ENCODE data around the gene PIK3IP1. TPM values are rescaled to one million over a fixed set of nuclear protein-coding genes. Genes with fewer than 3 reads are reported as not detected.

Gene PIK3IP1
- total RNA-seq, 1 donor from 2014 or later, result 4.7 TPM

- Mint-ChIP-seq H3K9me3 (no peaks in the 10 kb centered on the region), H3K36me3 (peaks cover 1% of the 10 kb centered on the region), H3K4me1 (peaks cover 24% of the 10 kb centered on the region), H3K27me3 (ENCODE audit: insufficient read depth, low read depth) (peaks cover 2% of the 10 kb centered on the region), H3K27ac (no peak overlapping the region), H3K4me3 (no peak overlapping the region)
- peaks cover 37% of the 10 kb centered on the region for H3K27me3 ChIP-seq
- H3K9ac ChIP-seq, result no peak overlapping the region
- H3K9me3 ChIP-seq (ENCODE audit: low read depth), result no peaks in the 10 kb centered on the region
- no peak overlapping the region for H3K27ac ChIP-seq
- H4K20me1 ChIP-seq (ENCODE audit: low read depth), result no peaks in the 10 kb centered on the region
- H3K4me2 ChIP-seq, result no peak overlapping the region
- H3K4me1 ChIP-seq, result peaks cover 28% of the 10 kb centered on the region
- no peak overlapping the region for H3K4me3 ChIP-seq
- H2AFZ ChIP-seq (replicated peaks), result no peak overlapping the region
- TF ChIP-seq CTCF (IDR thresholded peaks at IDR 0.05), result no peak
- no peak for TF ChIP-seq EZH2 (IDR thresholded peaks at IDR 0.05)
- TF ChIP-seq EZH2phosphoT487 (IDR thresholded peaks at IDR 0.05), result no peak
- peaks cover 27% of the 10 kb centered on the region for H3F3A ChIP-seq (ENCODE audit: low read depth)
- no peaks in the 10 kb centered on the region for H3K79me2 ChIP-seq (ENCODE audit: low read depth)
- DNase-seq (ENCODE audit: low spot score), result no peak
- no peaks in the 10 kb centered on the region for H3K36me3 ChIP-seq
These were observed 3.6 kb downstream of the PIK3IP1 start for GRCh38 chr22:31288496-31289240.

GRCh38 chr22:31287818-31288495 is 4.3 kb downstream of the PIK3IP1 start:
- Histone ChIP-seq H3F3A (ENCODE audit: low read depth) (peaks cover 27% of the 10 kb centered on the region), H3K27ac (no peak overlapping the region), H3K4me2 (no peak overlapping the region), H3K36me3 (no peaks in the 10 kb centered on the region), H4K20me1 (ENCODE audit: low read depth) (no peaks in the 10 kb centered on the region), H3K4me1 (peaks cover 28% of the 10 kb centered on the region), H3K79me2 (ENCODE audit: low read depth) (no peaks in the 10 kb centered on the region), H3K9ac (no peak overlapping the region), H3K9me3 (ENCODE audit: low read depth) (no peaks in the 10 kb centered on the region), H2AFZ (replicated peaks) (no peak overlapping the region), H3K4me3 (no peak overlapping the region), H3K27me3 (peaks cover 37% of the 10 kb centered on the region)
- H3K9me3 Mint-ChIP-seq, result no peaks in the 10 kb centered on the region
- H3K36me3 Mint-ChIP-seq, result peaks cover 1% of the 10 kb centered on the region
- peaks cover 24% of the 10 kb centered on the region for H3K4me1 Mint-ChIP-seq
- DNase-seq (ENCODE audit: low spot score), result no peak
- no peak overlapping the region for H3K27ac Mint-ChIP-seq
- H3K4me3 Mint-ChIP-seq, result no peak overlapping the region
- H3K27me3 Mint-ChIP-seq (ENCODE audit: insufficient read depth, low read depth), result peaks cover 2% of the 10 kb centered on the region
- TF ChIP-seq CTCF (IDR thresholded peaks at IDR 0.05) (no peak), EZH2 (IDR thresholded peaks at IDR 0.05) (no peak), EZH2phosphoT487 (IDR thresholded peaks at IDR 0.05) (no peak)

GRCh38 chr22:31286360-31287255 is 5.7 kb downstream of the PIK3IP1 start:
- Histone ChIP-seq H3K4me2 (no peak overlapping the region), H4K20me1 (ENCODE audit: low read depth) (no peaks in the 10 kb centered on the region), H3K79me2 (ENCODE audit: low read depth) (no peaks in the 10 kb centered on the region), H3K4me3 (no peak overlapping the region), H2AFZ (replicated peaks) (no peak overlapping the region), H3F3A (ENCODE audit: low read depth) (peaks cover 15% of the 10 kb centered on the region), H3K9ac (no peak overlapping the region), H3K27me3 (peaks cover 31% of the 10 kb centered on the region), H3K36me3 (no peaks in the 10 kb centered on the region), H3K9me3 (ENCODE audit: low read depth) (no peaks in the 10 kb centered on the region), H3K27ac (no peak overlapping the region), H3K4me1 (peaks cover 24% of the 10 kb centered on the region)
- Mint-ChIP-seq H3K4me3 (no peak overlapping the region), H3K27me3 (ENCODE audit: insufficient read depth, low read depth) (peaks cover 2% of the 10 kb centered on the region), H3K27ac (no peak overlapping the region), H3K4me1 (peaks cover 12% of the 10 kb centered on the region), H3K9me3 (no peaks in the 10 kb centered on the region), H3K36me3 (peaks cover 3% of the 10 kb centered on the region)
- TF ChIP-seq EZH2 (IDR thresholded peaks at IDR 0.05), result no peak
- TF ChIP-seq EZH2phosphoT487 (IDR thresholded peaks at IDR 0.05), result no peak
- TF ChIP-seq CTCF (IDR thresholded peaks at IDR 0.05), result no peak
- no peak for DNase-seq (ENCODE audit: low spot score)
